SHP77 (cell line): ENCODE results near the gene AQP5.
"Not testable (repeated sequence)": the region's sequence is repeated elsewhere in the genome, so short reads cannot be mapped to it uniquely, and the experiment has no call there.

Source experiments
- DNase-seq, 2 experiments: peaks; one replicate each; lab custom pipeline; 2025; lab: John Stamatoyannopoulos, UW

The AQP5 gene

GRCh38 chr12:49980501-49981349 is 19.1 kb downstream of the AQP5 start:
- no peak for DNase-seq

GRCh38 chr12:49982246-49983087 is 20.8 kb downstream of the AQP5 start:
- no peak for DNase-seq

- peak; percentile 6 to 41 for DNase-seq
Measured at GRCh38 chr12:49983892-49984291, 22.2 kb downstream of the AQP5 start.

GRCh38 chr12:49984476-49985359 is 23.0 kb downstream of the AQP5 start:
- DNase-seq = no peak

GRCh38 chr12:49985981-49986380 is 24.3 kb downstream of the AQP5 start:
- no peak for DNase-seq

- DNase-seq = not testable (repeated sequence)
Measured at GRCh38 chr12:49986476-49986875, 24.8 kb downstream of the AQP5 start.

- no peak for DNase-seq
Measured at GRCh38 chr12:49987625-49988303, 26.1 kb downstream of the AQP5 start.

GRCh38 chr12:49989400-49989799 is 27.7 kb downstream of the AQP5 start:
- not testable (repeated sequence) for DNase-seq

- no peak for DNase-seq
Measured at GRCh38 chr12:49990273-49990672, 28.6 kb downstream of the AQP5 start.

- DNase-seq = no peak
Measured at GRCh38 chr12:49998453-49998852, 36.8 kb downstream of the AQP5 start.

GRCh38 chr12:50003595-50003994 is 41.9 kb downstream of the AQP5 start:
- no peak for DNase-seq

GRCh38 chr12:50004696-50005095 is 43.0 kb downstream of the AQP5 start:
- DNase-seq = no peak

GRCh38 chr12:50005175-50005574 is 43.5 kb downstream of the AQP5 start:
- DNase-seq = no peak

GRCh38 chr12:50006280-50006679 is 44.6 kb downstream of the AQP5 start:
- no peak for DNase-seq

- DNase-seq = no peak
Measured at GRCh38 chr12:50006754-50007442, 45.2 kb downstream of the AQP5 start.

- no peak for DNase-seq
Measured at GRCh38 chr12:50013361-50014147, 51.9 kb downstream of the AQP5 start.

GRCh38 chr12:50014342-50014741 is 52.7 kb downstream of the AQP5 start:
- no peak for DNase-seq
